ENCODE data around the gene REN. TPM values are rescaled to one million over a fixed set of nuclear protein-coding genes. Genes with fewer than 3 reads are reported as not detected.

Gene REN
- polyA plus RNA-seq, 4 donors, result 55.1 to 138 (median 79.4) TPM

DNA sequence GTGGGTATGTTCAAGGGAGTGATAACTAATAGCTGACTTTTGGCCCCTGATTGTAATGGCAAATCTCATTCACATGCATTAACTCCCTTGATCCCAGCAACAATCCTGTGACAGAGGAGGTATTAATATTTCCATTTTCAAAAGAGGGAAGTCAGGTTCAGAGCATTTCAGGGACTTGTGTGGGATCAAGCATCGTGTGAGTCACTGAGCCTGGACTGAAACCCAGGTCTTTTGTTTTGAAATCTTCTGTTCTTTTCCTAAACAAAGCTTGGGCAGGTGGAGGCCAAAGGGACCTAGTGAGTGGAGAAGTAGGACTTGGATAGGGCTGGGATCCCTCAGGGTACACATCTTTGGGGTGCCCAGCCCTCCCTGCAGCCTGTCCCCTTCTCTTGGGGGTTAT lies 52.2 kb downstream of the REN start:
- no peak for DNase-seq (ENCODE audit: low read depth in 4 of 4, low spot score in 2 of 4)

DNA sequence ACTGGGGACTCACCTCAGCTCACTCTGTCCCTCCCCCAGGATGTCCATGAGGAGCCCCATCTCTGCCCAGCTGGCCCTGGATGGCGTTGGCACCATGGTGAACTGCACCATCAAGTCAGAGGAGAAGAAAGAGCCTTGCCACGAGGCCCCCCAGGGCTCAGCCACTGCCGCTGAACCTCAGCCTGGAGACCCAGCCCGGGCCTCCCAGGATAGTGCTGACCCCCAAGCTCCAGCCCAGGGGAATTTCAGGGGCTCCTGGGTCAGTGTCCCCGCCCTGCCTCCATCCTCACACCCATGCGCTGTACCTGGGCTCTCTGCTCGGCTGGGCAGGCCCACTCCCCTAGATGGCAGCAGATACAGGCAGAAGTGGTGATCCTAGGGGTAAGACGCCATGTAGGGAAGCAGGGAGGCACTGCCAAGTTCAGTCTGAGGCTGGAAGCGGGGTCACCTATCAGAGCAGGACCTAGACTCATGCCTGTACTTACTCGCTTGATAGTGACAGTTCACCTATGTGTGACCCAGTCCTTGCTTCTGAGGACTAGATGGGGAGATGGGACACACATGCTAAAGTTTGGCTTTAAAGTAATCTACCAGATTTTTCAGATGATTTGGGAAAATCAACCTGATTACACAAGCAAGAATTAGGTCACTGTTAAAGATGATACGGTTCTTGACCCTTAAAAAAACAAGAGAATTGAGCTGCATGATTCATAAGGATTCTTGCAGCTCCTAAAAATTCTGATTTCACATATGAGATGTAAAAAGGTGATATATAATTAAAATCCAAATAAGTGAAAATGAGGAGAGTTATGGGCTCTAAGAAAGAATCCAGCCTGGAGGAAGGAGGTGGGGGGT lies 53.0 kb downstream of the REN start:
- DNase-seq (ENCODE audit: low read depth in 4 of 4, low spot score in 2 of 4), result no peak

DNA sequence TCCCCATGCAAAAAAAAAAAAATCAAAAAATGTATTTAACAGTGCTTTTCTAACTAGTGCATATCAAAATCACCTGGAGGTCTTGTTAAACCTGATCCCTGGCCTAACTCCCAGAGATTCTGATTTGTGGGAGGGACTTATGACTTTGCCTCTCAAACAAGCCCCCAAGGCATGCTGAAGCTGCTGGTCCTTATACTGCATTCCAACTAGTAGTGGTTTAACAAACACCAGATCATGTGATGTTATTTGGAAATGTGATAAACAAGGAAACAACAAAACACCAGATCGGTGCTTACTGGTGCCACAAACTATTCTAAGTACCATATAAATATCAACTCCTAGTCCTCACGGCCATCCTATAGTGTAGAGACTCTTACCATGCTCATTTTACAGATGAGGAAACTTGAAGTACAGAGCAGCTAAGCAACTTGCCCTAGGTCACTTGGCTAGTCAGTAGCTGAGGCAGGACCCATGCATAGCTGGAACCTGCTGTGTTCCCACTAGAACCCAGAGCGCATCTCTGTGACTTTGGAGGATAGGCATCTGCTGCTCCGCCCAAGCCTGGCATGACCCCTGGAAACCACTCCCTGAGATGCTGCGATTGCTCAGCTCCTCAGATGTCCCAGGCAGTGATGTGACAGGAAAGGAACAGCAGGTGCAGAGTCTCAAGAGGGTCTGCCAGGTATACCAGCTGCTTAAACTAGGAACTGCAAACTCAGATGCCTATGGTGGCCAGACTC lies 55.1 kb downstream of the REN start:
- DNase-seq (ENCODE audit: low read depth in 4 of 4, low spot score in 2 of 4), result no peak

DNA sequence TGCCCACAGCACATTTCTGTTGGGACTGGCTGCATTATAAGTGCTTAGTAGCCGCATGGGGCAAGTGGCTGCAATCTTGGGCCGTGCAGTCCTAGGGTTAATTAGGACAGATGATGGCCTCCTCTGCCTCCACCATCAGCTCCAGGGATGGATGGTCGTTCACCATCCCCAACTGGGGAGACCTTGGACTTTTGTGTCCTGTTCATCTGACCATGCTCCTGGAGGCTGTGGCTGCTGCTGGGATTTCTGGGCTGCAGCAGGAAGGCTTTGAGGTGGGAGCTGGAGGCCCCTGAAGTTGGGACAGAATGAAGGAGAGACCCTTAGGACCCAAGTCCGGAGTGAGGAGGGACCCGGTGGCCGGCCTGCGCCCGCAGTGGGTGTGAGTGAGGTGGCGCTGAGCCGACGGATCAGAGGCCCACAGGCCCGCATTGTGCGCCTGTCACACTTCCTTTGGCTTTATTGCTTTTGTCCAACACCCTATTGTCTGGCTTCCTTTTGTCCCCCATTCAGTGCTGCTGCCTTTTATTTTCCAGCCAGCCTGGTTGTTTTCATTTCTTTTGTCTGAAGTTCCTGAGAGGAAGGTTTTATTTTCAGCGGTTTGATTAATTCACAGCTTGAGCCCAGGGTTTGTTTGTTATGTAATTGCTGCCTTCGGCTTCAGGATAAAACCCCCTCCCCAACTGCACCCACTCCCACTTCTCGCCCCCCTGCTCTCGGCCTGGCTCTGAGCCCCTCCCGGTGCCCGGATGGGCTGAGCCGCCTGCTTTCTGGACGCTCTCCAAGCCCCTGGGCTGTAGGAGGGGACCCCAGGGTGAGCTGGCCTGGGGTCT lies 57.6 kb downstream of the REN start:
- no peak for DNase-seq (ENCODE audit: low read depth in 4 of 4, low spot score in 2 of 4)

DNA sequence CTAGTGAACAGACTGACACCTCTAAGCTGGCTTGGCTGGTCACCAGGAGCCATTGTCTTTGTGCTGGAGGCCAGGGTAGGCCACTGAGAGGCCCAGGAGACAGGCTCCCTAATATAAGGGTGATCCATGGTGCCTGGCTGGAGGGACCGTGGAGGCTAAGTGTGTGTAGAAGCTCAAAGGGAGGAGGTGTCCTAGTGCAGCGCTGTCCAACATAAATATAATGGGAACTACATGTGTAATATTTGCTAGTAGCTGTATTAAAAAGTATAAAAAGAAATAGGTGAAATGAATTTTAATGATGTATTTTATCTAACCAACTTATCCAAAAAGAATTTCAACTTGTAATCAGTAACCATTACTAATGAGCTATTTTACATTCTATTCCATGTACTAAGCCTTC lies 58.2 kb downstream of the REN start:
- DNase-seq (ENCODE audit: low read depth in 4 of 4, low spot score in 2 of 4), result no peak

DNA sequence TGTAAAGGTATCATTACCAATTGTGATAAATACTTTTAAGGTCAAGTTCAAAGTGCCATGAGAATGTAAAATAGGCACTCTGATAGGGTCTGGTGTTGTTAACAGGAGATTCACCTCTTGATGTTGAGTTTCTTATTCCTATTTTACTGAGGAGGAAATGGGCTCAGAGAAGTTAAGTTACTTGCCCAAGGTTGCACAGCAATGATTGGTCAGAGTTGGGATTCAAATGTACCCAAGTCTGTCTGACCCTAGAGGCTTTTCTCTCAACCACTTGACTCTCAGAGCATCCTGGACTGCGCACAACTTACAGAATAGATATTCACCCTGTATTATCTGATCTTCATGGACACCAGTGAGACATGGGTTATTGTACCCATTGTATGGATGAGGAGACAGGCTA lies 59.3 kb downstream of the REN start:
- no peak for DNase-seq (ENCODE audit: low read depth in 4 of 4, low spot score in 2 of 4)

DNA sequence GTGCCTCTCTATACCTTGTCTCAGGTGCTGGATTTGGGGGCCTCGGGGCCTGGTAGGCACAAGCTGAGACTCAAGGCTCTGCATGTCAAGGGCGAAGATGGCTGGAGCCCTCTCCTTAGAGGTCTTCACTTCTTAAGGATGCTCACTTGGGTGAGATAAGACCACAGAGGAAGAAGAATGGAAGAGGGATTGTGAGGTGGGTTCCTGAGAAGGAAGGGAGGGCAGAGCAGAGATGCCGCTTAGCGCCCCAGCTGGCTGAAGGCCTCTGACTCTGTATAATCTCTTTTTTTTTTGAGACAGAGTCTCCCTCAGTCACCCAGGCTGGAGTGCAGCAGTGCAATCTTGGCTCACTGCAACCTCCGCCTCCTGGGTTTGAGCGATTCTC lies 61.0 kb downstream of the REN start:
- no peak for DNase-seq (ENCODE audit: low read depth in 4 of 4, low spot score in 2 of 4)

Other genes with a start within 250 kb of the REN start
- gene SOX13, start 93.2 kb downstream of the REN start, polyA plus RNA-seq (ENCODE audit: insufficient read length in 4 of 4), result 10 to 100 TPM; 39.3 to 70.2 (median 51.6) TPM
- 10 to 100 TPM; 21.3 to 29.9 (median 22.1) TPM for gene ETNK2, start 14.3 kb downstream of the REN start, polyA plus RNA-seq (ENCODE audit: insufficient read length in 4 of 4)
- 1 to 10 TPM in 1 of 4 donors, under 1 TPM in 3; 0.32 to 1.5 (median 0.67) TPM for gene KISS1, start 30.2 kb upstream of the REN start, polyA plus RNA-seq (ENCODE audit: insufficient read length in 4 of 4)
- gene GOLT1A, start 47.7 kb upstream of the REN start, polyA plus RNA-seq (ENCODE audit: insufficient read length in 4 of 4), result 1 to 10 TPM; 2.7 to 4.2 (median 3.7) TPM
- 10 to 100 TPM; 44.7 to 64.2 (median 45.7) TPM for gene PLEKHA6, start 193.6 kb upstream of the REN start, polyA plus RNA-seq (ENCODE audit: insufficient read length in 4 of 4)
- 10 to 100 TPM; 35.4 to 41.5 (median 37.8) TPM for gene PPP1R15B, start 245.5 kb upstream of the REN start, polyA plus RNA-seq (ENCODE audit: insufficient read length in 4 of 4)